ENCODE data around the gene AQP9. TPM values are rescaled to one million over a fixed set of nuclear protein-coding genes. Genes with fewer than 3 reads are reported as not detected.

Gene AQP9
- total RNA-seq, 1 donor from 2014 or later, result 46.9 TPM

- ATAC-seq (peak; percentile 88), DNase-seq (peak; percentile 79)
- H3K4me1 ChIP-seq, result no peaks in the 10 kb centered on the region
- no peak overlapping the region for H3K4me3 ChIP-seq
- intact Hi-C loops (cut with DNase I), result no loop called here
- H3K9me3 ChIP-seq, result no peaks in the 10 kb centered on the region
- H3K27ac ChIP-seq, result no peak overlapping the region
- H3K27me3 ChIP-seq, result no peaks in the 10 kb centered on the region
- no peaks in the 10 kb centered on the region for H3K36me3 ChIP-seq
- peak; percentile 86 for TF ChIP-seq CTCF (IDR thresholded peaks at IDR 0.05)
Observed at GRCh38 chr15:58227706-58228543, 89.7 kb downstream of the AQP9 start.

- intact Hi-C loops (cut with DNase I), result no loop called here
- TF ChIP-seq CTCF (IDR thresholded peaks at IDR 0.05), result no peak
- H3K4me3 ChIP-seq, result no peak overlapping the region
- no peak for DNase-seq
- no peak overlapping the region for H3K27ac ChIP-seq
- no peaks in the 10 kb centered on the region for H3K4me1 ChIP-seq
- H3K9me3 ChIP-seq, result no peaks in the 10 kb centered on the region
- ATAC-seq, result peak; percentile 37
- H3K36me3 ChIP-seq, result no peaks in the 10 kb centered on the region
- no peaks in the 10 kb centered on the region for H3K27me3 ChIP-seq
Observed at GRCh38 chr15:58228718-58229117, 90.5 kb downstream of the AQP9 start.

- H3K27me3 ChIP-seq, result no peaks in the 10 kb centered on the region
- TF ChIP-seq CTCF (IDR thresholded peaks at IDR 0.05), result no peak
- no peak overlapping the region for H3K4me3 ChIP-seq
- no peak overlapping the region for H3K27ac ChIP-seq
- H3K4me1 ChIP-seq, result no peaks in the 10 kb centered on the region
- no peak for DNase-seq
- H3K9me3 ChIP-seq, result no peaks in the 10 kb centered on the region
- H3K36me3 ChIP-seq, result no peaks in the 10 kb centered on the region
- intact Hi-C loops (cut with DNase I), result no loop called here
- ATAC-seq, result no peak
Observed at GRCh38 chr15:58229297-58229768, 91.2 kb downstream of the AQP9 start.

- Histone ChIP-seq H3K4me3 (no peak overlapping the region), H3K4me1 (no peaks in the 10 kb centered on the region), H3K9me3 (no peaks in the 10 kb centered on the region), H3K27ac (no peak overlapping the region), H3K36me3 (no peaks in the 10 kb centered on the region), H3K27me3 (no peaks in the 10 kb centered on the region)
- no peak for DNase-seq
- no peak for TF ChIP-seq CTCF (IDR thresholded peaks at IDR 0.05)
- ATAC-seq, result peak; percentile 65
- intact Hi-C loops (cut with DNase I), result no loop called here
Observed at GRCh38 chr15:58232281-58233065, 94.3 kb downstream of the AQP9 start.

GRCh38 chr15:58233341-58233740, 95.2 kb downstream of the AQP9 start:
- Histone ChIP-seq H3K27ac (no peak overlapping the region), H3K4me1 (no peaks in the 10 kb centered on the region), H3K4me3 (no peak overlapping the region), H3K27me3 (no peaks in the 10 kb centered on the region), H3K9me3 (no peaks in the 10 kb centered on the region), H3K36me3 (no peaks in the 10 kb centered on the region)
- ATAC-seq, result no peak
- TF ChIP-seq CTCF (IDR thresholded peaks at IDR 0.05), result no peak
- no peak for DNase-seq
- intact Hi-C loops (cut with DNase I), result no loop called here

Other genes with a start within 250 kb of the AQP9 start
- gene ALDH1A2, start 72.7 kb upstream of the AQP9 start, total RNA-seq, result 27.3 TPM